DND-41 (cell line): ENCODE results near the gene PLA2G2F.

ENCODE experiments used
- CTCF ChIP-seq: IDR thresholded peaks from 2 replicates; pipeline ENCODE4 v1.5.1; 2012; ENCODE audit warnings: borderline replicate concordance, low read length, moderate library complexity, mild to moderate bottlenecking; ENCODE audit not compliant: poor library complexity, severe bottlenecking; ENCODE audit errors: extremely low read depth
- EZH2 ChIP-seq: IDR thresholded peaks from 3 replicates; pipeline ENCODE4 v1.6.1; 2012; ENCODE audit warnings: borderline replicate concordance, low read depth, mild to moderate bottlenecking, moderate library complexity, low read length, inconsistent platforms; ENCODE audit not compliant: severe bottlenecking

GRCh38 chr1:20158358-20159070 lies 19.4 kb downstream of the PLA2G2F start:
- TF ChIP-seq CTCF (no peak), EZH2 (no peak)
